SK-N-SH (cell line): Measurements from ENCODE around the gene DCAF10.

Source experiments
- CHD2 ChIP-seq: fragments of 150-350 bp; IDR thresholded peaks from 2 replicates; pipeline ENCODE4 v1.6.1; 2018; ENCODE audit warnings: low read length; ENCODE audit not compliant: partially characterized antibody
- CTCF ChIP-seq: fragments of 200-600 bp; sonication (generic); IDR thresholded peaks from 2 replicates; pipeline ENCODE4 v1.6.1; 2017; ENCODE audit warnings: antibody characterized with exemption, mild to moderate bottlenecking, moderate library complexity
- IRF3 ChIP-seq: fragments of 150-350 bp; IDR thresholded peaks from 2 replicates; pipeline ENCODE4 v1.6.1; 2016; ENCODE audit warnings: mild to moderate bottlenecking, low read depth, low read length
- MEF2A ChIP-seq: IDR thresholded peaks from 2 replicates; pipeline ENCODE4 v1.4.0; 2012; ENCODE audit warnings: low read depth, borderline replicate concordance
- MXI1 ChIP-seq: IDR thresholded peaks from 2 replicates; pipeline ENCODE4 v1.6.1; 2012; ENCODE audit warnings: mild to moderate bottlenecking, low read depth, low read length, improper control_type of control experiment
- PBX3 ChIP-seq: IDR thresholded peaks from 2 replicates; pipeline ENCODE4; 2012
- POLR2AphosphoS5 ChIP-seq: IDR thresholded peaks from 2 replicates; pipeline ENCODE4 v1.6.1; 2012; ENCODE audit warnings: low read depth, low read length
- RAD21 ChIP-seq: IDR thresholded peaks from 2 replicates; pipeline ENCODE4 v1.6.1; 2012; ENCODE audit warnings: mild to moderate bottlenecking, low read length
- REST ChIP-seq: IDR thresholded peaks from 2 replicates; pipeline ENCODE4 v1.6.1; 2012; ENCODE audit warnings: mild to moderate bottlenecking, low read depth, low read length, moderate library complexity
- SIN3A ChIP-seq: IDR thresholded peaks from 2 replicates; pipeline ENCODE4 v1.6.1; 2012; ENCODE audit warnings: low read depth, mild to moderate bottlenecking, low read length, moderate library complexity, borderline replicate concordance
- SMC3 ChIP-seq: IDR thresholded peaks from 2 replicates; pipeline ENCODE4 v1.6.1; 2012; ENCODE audit warnings: low read depth, low read length, improper control_type of control experiment
- TEAD4 ChIP-seq: IDR thresholded peaks from 2 replicates; pipeline ENCODE4 v1.4.0; 2012; ENCODE audit warnings: mild to moderate bottlenecking, borderline replicate concordance; ENCODE audit not compliant: insufficient read depth
- USF2 ChIP-seq: fragments of 150-350 bp; IDR thresholded peaks from 2 replicates; pipeline ENCODE4 v1.6.1; 2017; ENCODE audit warnings: antibody characterized with exemption, low read length, low read depth, borderline replicate concordance

- no peak for TF ChIP-seq SIN3A
- TF ChIP-seq RAD21: no peak
- TF ChIP-seq CTCF: no peak
- no peak for TF ChIP-seq POLR2AphosphoS5
- no peak for TF ChIP-seq MEF2A
- TF ChIP-seq CHD2: no peak
- TF ChIP-seq REST: no peak
- no peak for TF ChIP-seq PBX3
- TF ChIP-seq SMC3: no peak
- TF ChIP-seq TEAD4: no peak
- TF ChIP-seq MXI1: no peak
- TF ChIP-seq IRF3: no peak
- TF ChIP-seq USF2: no peak
Observed at GRCh38 chr9:37914154-37914551, 113.6 kb downstream of the DCAF10 start.
